ENCODE data around the gene KIF5A.
"Not testable (repeated sequence)": the region's sequence is repeated elsewhere in the genome, so short reads cannot be mapped to it uniquely, and the experiment has no call there.

KIF5A gene

GRCh38 chr12:57558864-57559263, 9.0 kb downstream of the KIF5A start:
- no peaks in the 10 kb centered on the region for H3K9me3 ChIP-seq (ENCODE audit: insufficient read depth, low read length)
- no peaks in the 10 kb centered on the region for H3K79me2 ChIP-seq (ENCODE audit: low read length)
- no peak overlapping the region for H2AFZ ChIP-seq (ENCODE audit: low read depth, low read length)
- H3K9ac ChIP-seq (ENCODE audit: low read length): no peak overlapping the region
- TF ChIP-seq CTCF (IDR thresholded peaks at IDR 0.05; ENCODE audit: low read depth, low read length) (no peak), EZH2phosphoT487 (IDR thresholded peaks at IDR 0.05; ENCODE audit: low read depth) (no peak)
- no peak overlapping the region for H3K4me3 ChIP-seq (ENCODE audit: low read length)
- no peak overlapping the region for H3K4me2 ChIP-seq (ENCODE audit: low read length)
- no peaks in the 10 kb centered on the region for H4K20me1 ChIP-seq (ENCODE audit: insufficient read depth, low read length)
- H3K4me1 ChIP-seq (ENCODE audit: low read length): no peaks in the 10 kb centered on the region
- no peaks in the 10 kb centered on the region for H3K36me3 ChIP-seq (replicated peaks; ENCODE audit: low read depth, low read length)
- H3K27ac ChIP-seq (ENCODE audit: low read length): no peak overlapping the region
- peaks cover 12% of the 10 kb centered on the region; the same call in 1 of the 2 replicates for H3K27me3 ChIP-seq (ENCODE audit: low read depth, low read length)

GRCh38 chr12:57560516-57560915, 10.7 kb downstream of the KIF5A start:
- no peaks in the 10 kb centered on the region for H3K79me2 ChIP-seq (ENCODE audit: low read length)
- H3K4me2 ChIP-seq (ENCODE audit: low read length): no peak overlapping the region
- H3K9ac ChIP-seq (ENCODE audit: low read length): no peak overlapping the region
- H3K4me1 ChIP-seq (ENCODE audit: low read length): no peaks in the 10 kb centered on the region
- no peaks in the 10 kb centered on the region for H4K20me1 ChIP-seq (ENCODE audit: insufficient read depth, low read length)
- no peak for TF ChIP-seq CTCF (IDR thresholded peaks at IDR 0.05; ENCODE audit: low read depth, low read length)
- no peaks in the 10 kb centered on the region for H3K36me3 ChIP-seq (replicated peaks; ENCODE audit: low read depth, low read length)
- no peaks in the 10 kb centered on the region for H3K9me3 ChIP-seq (ENCODE audit: insufficient read depth, low read length)
- H3K27ac ChIP-seq (ENCODE audit: low read length): no peak overlapping the region
- H3K27me3 ChIP-seq (ENCODE audit: low read depth, low read length): peaks cover 22% of the 10 kb centered on the region; the same call in 1 of the 2 replicates
- H3K4me3 ChIP-seq (ENCODE audit: low read length): no peak overlapping the region
- no peak overlapping the region for H2AFZ ChIP-seq (ENCODE audit: low read depth, low read length)

- H3K79me2 ChIP-seq (ENCODE audit: low read length): not testable (repeated sequence)
These were observed 11.3 kb downstream of the KIF5A start for GRCh38 chr12:57561117-57561516.

GRCh38 chr12:57563358-57563757, 13.5 kb downstream of the KIF5A start:
- TF ChIP-seq EZH2phosphoT487 (IDR thresholded peaks at IDR 0.05; ENCODE audit: low read depth): no peak
- no peak for TF ChIP-seq CTCF (IDR thresholded peaks at IDR 0.05; ENCODE audit: low read depth, low read length)
- H3K4me3 ChIP-seq (ENCODE audit: low read length): no peak overlapping the region
- H3K9me3 ChIP-seq (ENCODE audit: insufficient read depth, low read length): no peaks in the 10 kb centered on the region
- no peaks in the 10 kb centered on the region for H3K79me2 ChIP-seq (ENCODE audit: low read length)
- H3K4me1 ChIP-seq (ENCODE audit: low read length): no peaks in the 10 kb centered on the region
- H3K27me3 ChIP-seq (ENCODE audit: low read depth, low read length): peaks cover 22% of the 10 kb centered on the region; the same call in 1 of the 2 replicates
- H3K27ac ChIP-seq (ENCODE audit: low read length): no peak overlapping the region
- no peak overlapping the region for H3K9ac ChIP-seq (ENCODE audit: low read length)
- H4K20me1 ChIP-seq (ENCODE audit: insufficient read depth, low read length): no peaks in the 10 kb centered on the region
- H2AFZ ChIP-seq (ENCODE audit: low read depth, low read length): no peak overlapping the region
- H3K4me2 ChIP-seq (ENCODE audit: low read length): no peak overlapping the region
- no peaks in the 10 kb centered on the region for H3K36me3 ChIP-seq (replicated peaks; ENCODE audit: low read depth, low read length)

More at GRCh38 chr12:57561117-57561516, 11.3 kb downstream of the KIF5A start:
- not testable (repeated sequence) for H3K27ac ChIP-seq (ENCODE audit: low read length); H2AFZ ChIP-seq (ENCODE audit: low read depth, low read length); H3K9me3 ChIP-seq (ENCODE audit: insufficient read depth, low read length); H4K20me1 ChIP-seq (ENCODE audit: insufficient read depth, low read length); H3K9ac ChIP-seq (ENCODE audit: low read length); H3K4me3 ChIP-seq (ENCODE audit: low read length); H3K4me2 ChIP-seq (ENCODE audit: low read length); H3K4me1 ChIP-seq (ENCODE audit: low read length); H3K36me3 ChIP-seq (replicated peaks; ENCODE audit: low read depth, low read length)
- H3K27me3 ChIP-seq (ENCODE audit: low read depth, low read length): peaks cover 22% of the 10 kb centered on the region; the same call in 1 of the 2 replicates

Measured in OCI-LY3 (cell line).